ENCODE results near the gene ATP5PF. TPM values are rescaled to one million over a fixed set of nuclear protein-coding genes. Genes with fewer than 3 reads are reported as not detected.

ATP5PF gene
- total RNA-seq, 1 experiment from 2014 or later = 156 TPM

GRCh38 chr21:25772686-25773085 lies 38.0 kb upstream of the ATP5PF start:
- intact Hi-C loops (cut with micrococcal nuclease; ENCODE audit: unreplicated experiment) = no loop called here
- Mint-ChIP-seq H3K4me1 (ENCODE audit: low read depth, unreplicated experiment) (no peaks in the 10 kb centered on the region), H3K27me3 (ENCODE audit: insufficient read depth, unreplicated experiment) (no peaks in the 10 kb centered on the region), H3K4me3 (ENCODE audit: unreplicated experiment) (no peak overlapping the region), H3K27ac (ENCODE audit: unreplicated experiment) (no peak overlapping the region), H3K9me3 (ENCODE audit: unreplicated experiment) (no peaks in the 10 kb centered on the region), H3K36me3 (ENCODE audit: insufficient read depth, unreplicated experiment) (no peaks in the 10 kb centered on the region)
- Histone ChIP-seq H3K9me3 (no peaks in the 10 kb centered on the region), H3K27me3 (replicated peaks; ENCODE audit: control insufficient read depth, insufficient read depth, low read length) (no peaks in the 10 kb centered on the region), H3K36me3 (ENCODE audit: control insufficient read depth, insufficient read depth, low read length) (no peaks in the 10 kb centered on the region), H3K4me3 (ENCODE audit: low read depth, low read length) (no peak overlapping the region), H3K4me1 (no peaks in the 10 kb centered on the region)
- POLR2A ChIA-PET = no interaction called here
- DNase-seq = no peak
- no peak for TF ChIP-seq CTCF (IDR thresholded peaks at IDR 0.05; ENCODE audit: insufficient read depth in 1 of 2, low read depth in 1 of 2, low read length in 1 of 2, severe bottlenecking in 1 of 2, unreplicated experiment in 1 of 2)
- BruUV-seq (replicated peaks) = no TSS peak
- CTCF ChIA-PET = no interaction called here

GRCh38 chr21:25767921-25768320 lies 33.2 kb upstream of the ATP5PF start:
- Histone ChIP-seq H3K4me1 (no peaks in the 10 kb centered on the region), H3K36me3 (ENCODE audit: control insufficient read depth, insufficient read depth, low read length) (no peaks in the 10 kb centered on the region), H3K27me3 (replicated peaks; ENCODE audit: control insufficient read depth, insufficient read depth, low read length) (no peaks in the 10 kb centered on the region), H3K4me3 (ENCODE audit: low read depth, low read length) (no peak overlapping the region), H3K9me3 (no peaks in the 10 kb centered on the region)
- TF ChIP-seq CTCF (IDR thresholded peaks at IDR 0.05; ENCODE audit: insufficient read depth in 1 of 2, low read depth in 1 of 2, low read length in 1 of 2, severe bottlenecking in 1 of 2, unreplicated experiment in 1 of 2) = no peak
- ChIA-PET POLR2A (no interaction called here), CTCF (interaction anchor here (1.0 kb wide), 1 partner anchor 34 kb away, joined by 4 read pairs; no protein-coding TSS in a partner anchor)
- H3K27me3 Mint-ChIP-seq (ENCODE audit: insufficient read depth, unreplicated experiment) = no peaks in the 10 kb centered on the region
- peaks cover 17% of the 10 kb centered on the region for H3K36me3 Mint-ChIP-seq (ENCODE audit: insufficient read depth, unreplicated experiment)
- H3K27ac Mint-ChIP-seq (ENCODE audit: unreplicated experiment) = no peak overlapping the region
- H3K4me1 Mint-ChIP-seq (ENCODE audit: low read depth, unreplicated experiment) = no peaks in the 10 kb centered on the region
- no peaks in the 10 kb centered on the region for H3K9me3 Mint-ChIP-seq (ENCODE audit: unreplicated experiment)
- H3K4me3 Mint-ChIP-seq (ENCODE audit: unreplicated experiment) = no peak overlapping the region
- no peak for DNase-seq
- no TSS peak for BruUV-seq (replicated peaks)
- intact Hi-C loops (cut with micrococcal nuclease; ENCODE audit: unreplicated experiment) = no loop called here

GRCh38 chr21:25764065-25764464 lies 29.4 kb upstream of the ATP5PF start:
- no peak for DNase-seq
- ChIA-PET POLR2A (no interaction called here), CTCF (no interaction called here)
- H3K4me3 ChIP-seq (ENCODE audit: low read depth, low read length) = no peak overlapping the region
- intact Hi-C loops (cut with micrococcal nuclease; ENCODE audit: unreplicated experiment) = no loop called here
- H3K27ac Mint-ChIP-seq (ENCODE audit: unreplicated experiment) = no peak overlapping the region
- no TSS peak for BruUV-seq (replicated peaks)
- H3K27me3 ChIP-seq (replicated peaks; ENCODE audit: control insufficient read depth, insufficient read depth, low read length) = no peaks in the 10 kb centered on the region
- H3K4me1 ChIP-seq = no peaks in the 10 kb centered on the region
- H3K27me3 Mint-ChIP-seq (ENCODE audit: insufficient read depth, unreplicated experiment) = no peaks in the 10 kb centered on the region
- H3K9me3 Mint-ChIP-seq (ENCODE audit: unreplicated experiment) = no peaks in the 10 kb centered on the region
- no peaks in the 10 kb centered on the region for H3K9me3 ChIP-seq
- peaks cover 28% of the 10 kb centered on the region for H3K36me3 Mint-ChIP-seq (ENCODE audit: insufficient read depth, unreplicated experiment)
- no peak for TF ChIP-seq CTCF (IDR thresholded peaks at IDR 0.05; ENCODE audit: insufficient read depth in 1 of 2, low read depth in 1 of 2, low read length in 1 of 2, severe bottlenecking in 1 of 2, unreplicated experiment in 1 of 2)
- H3K4me3 Mint-ChIP-seq (ENCODE audit: unreplicated experiment) = no peak overlapping the region
- H3K36me3 ChIP-seq (ENCODE audit: control insufficient read depth, insufficient read depth, low read length) = no peaks in the 10 kb centered on the region
- no peaks in the 10 kb centered on the region for H3K4me1 Mint-ChIP-seq (ENCODE audit: low read depth, unreplicated experiment)
